ENCODE results near the gene INSC.
"Not testable (repeated sequence)": the region's sequence is repeated elsewhere in the genome, so short reads cannot be mapped to it uniquely, and the experiment has no call there.

The INSC gene

GRCh38 chr11:15114501-15115475 is at the start of gene INSC:
INSC (plus strand) TSS chr11:15114923; CDS start chr11:15149175, 34,252 bp downstream.
- no peak for DNase-seq

- DNase-seq = not testable (repeated sequence)
These were observed 45.0 kb upstream of the INSC start for GRCh38 chr11:15069751-15070150.

GRCh38 chr11:15071556-15072255 is 43.0 kb upstream of the INSC start:
- no peak for DNase-seq

GRCh38 chr11:15072551-15073143 is 42.1 kb upstream of the INSC start:
- DNase-seq = no peak

- DNase-seq = peak; percentile 16
These were observed 41.1 kb upstream of the INSC start, which contains the start of gene CALCB for GRCh38 chr11:15073361-15074205. CALCB (plus strand) TSS chr11:15073593; CDS start chr11:15074719, 1,126 bp downstream.

GRCh38 chr11:15074206-15075161 is 40.2 kb upstream of the INSC start:
- DNase-seq = peak; percentile 86

- DNase-seq = no peak
These were observed 39.6 kb upstream of the INSC start for GRCh38 chr11:15075162-15075526.

- no peak for DNase-seq
These were observed 23.5 kb upstream of the INSC start for GRCh38 chr11:15091175-15091574.

- DNase-seq = no peak
These were observed 23.1 kb upstream of the INSC start for GRCh38 chr11:15091625-15092024.

- DNase-seq = no peak
These were observed 21.3 kb upstream of the INSC start for GRCh38 chr11:15093432-15093831.

GRCh38 chr11:15095736-15096228 is 18.9 kb upstream of the INSC start:
- no peak for DNase-seq

GRCh38 chr11:15097411-15097810 is 17.3 kb upstream of the INSC start:
- DNase-seq = no peak

GRCh38 chr11:15099267-15099666 is 15.5 kb upstream of the INSC start:
- no peak for DNase-seq

- DNase-seq = peak; percentile 42
These were observed 13.5 kb upstream of the INSC start for GRCh38 chr11:15101072-15101709.

- no peak for DNase-seq
These were observed 10.6 kb upstream of the INSC start for GRCh38 chr11:15104166-15104565.

GRCh38 chr11:15106201-15106965 is 8.3 kb upstream of the INSC start:
- no peak for DNase-seq

GRCh38 chr11:15107730-15108515 is 6.8 kb upstream of the INSC start:
- no peak for DNase-seq

- DNase-seq = no peak
These were observed 6.1 kb upstream of the INSC start for GRCh38 chr11:15108592-15109130.

GRCh38 chr11:15109602-15110001 is 5.1 kb upstream of the INSC start:
- no peak for DNase-seq
